HEK293 (cell line): ENCODE measurements around the gene ERBB4.
"Not testable (repeated sequence)": the region's sequence is repeated elsewhere in the genome, so short reads cannot be mapped to it uniquely, and the experiment has no call there.

ENCODE experiments used
- CTCF ChIA-PET: fragments of 350-600 bp; formaldehyde crosslinking; extraction: SDS; loops from one replicate; lab custom pipeline; 2021; ENCODE audit warnings: antibody characterized with exemption; lab: Yijun Ruan, JAX
- POLR2A ChIA-PET: fragments of 300-600 bp; formaldehyde crosslinking; extraction: SDS; loops from one replicate; lab custom pipeline; 2020; ENCODE audit warnings: antibody characterized with exemption, inconsistent platforms; lab: Yijun Ruan, JAX
- H3K27ac ChIP-seq: fragments of 200-500 bp; sonication (Bioruptor generic); 2 replicates; pipeline ENCODE4 v1.5.1; 2014; ENCODE audit warnings: low read depth, low read length, control low read depth, inconsistent platforms; ENCODE audit errors: extremely low read depth
- H3K36me3 ChIP-seq, 2 experiments: fragments of 200-500 bp in 1 of 2; sonication (Bioruptor generic) in 1 of 2; 1 replicate in 1 of 2; 2 replicates in 1 of 2; pipeline ENCODE4 v1.5.1; 2014 to 2017; ENCODE audit warnings: inconsistent platforms in 2 of 2, low read length in 2 of 2; ENCODE audit not compliant: control insufficient read depth in 2 of 2, insufficient read depth in 1 of 2
- H3K4me1 ChIP-seq: fragments of 200-500 bp; sonication (Bioruptor generic); 2 replicates; pipeline ENCODE4 v1.5.1; 2014; ENCODE audit warnings: mild to moderate bottlenecking, low read length, inconsistent platforms; ENCODE audit not compliant: control insufficient read depth, insufficient read depth
- H3K4me3 ChIP-seq: 2 replicates; pipeline ENCODE4 v1.5.1; 2011; ENCODE audit warnings: low read depth, mild to moderate bottlenecking, control low read depth, low read length, moderate library complexity
- H3K9me3 ChIP-seq: fragments of 200-500 bp; sonication (Bioruptor generic); 2 replicates; pipeline ENCODE4 v1.5.1; 2014; ENCODE audit warnings: low read depth, low read length, inconsistent platforms; ENCODE audit not compliant: control insufficient read depth, insufficient read depth
- BCL11B ChIP-seq: fragments of 450-650 bp; formaldehyde crosslinking; IDR thresholded peaks from 2 replicates; pipeline ENCODE4 v1.5.1; 2016; ENCODE audit warnings: low read depth, missing biosample characterization, missing genetic modification characterization
- REPIN1 ChIP-seq: fragments of 450-650 bp; formaldehyde crosslinking; IDR thresholded peaks from 2 replicates; pipeline ENCODE4 v1.5.1; 2017; ENCODE audit warnings: missing biosample characterization, missing genetic modification characterization, low read depth
- TCF7L2 ChIP-seq: IDR thresholded peaks from 2 replicates; pipeline ENCODE4 v1.6.1; 2011; ENCODE audit warnings: low read depth, mild to moderate bottlenecking, inconsistent platforms, low read length, moderate library complexity, borderline replicate concordance
- TRIM28 ChIP-seq: IDR thresholded peaks from 2 replicates; pipeline ENCODE4 v1.6.1; 2011; ENCODE audit warnings: low read length, control low read depth, borderline replicate concordance
- ZBTB21 ChIP-seq: fragments of 450-650 bp; formaldehyde crosslinking; IDR thresholded peaks from 2 replicates; pipeline ENCODE4 v1.5.1; 2017; ENCODE audit warnings: missing biosample characterization, missing genetic modification characterization
- ZFP37 ChIP-seq: fragments of 450-650 bp; formaldehyde crosslinking; IDR thresholded peaks from 2 replicates; pipeline ENCODE4 v1.5.1; 2016; ENCODE audit warnings: missing biosample characterization, missing genetic modification characterization
- ZNF146 ChIP-seq: fragments of 450-650 bp; formaldehyde crosslinking; IDR thresholded peaks from 2 replicates; pipeline ENCODE4 v1.5.1; 2016; ENCODE audit warnings: missing biosample characterization, missing genetic modification characterization
- ZNF155 ChIP-seq: fragments of 450-650 bp; formaldehyde crosslinking; IDR thresholded peaks from 2 replicates; pipeline ENCODE4 v1.5.1; 2016; ENCODE audit warnings: missing biosample characterization, missing genetic modification characterization
- ZNF211 ChIP-seq: fragments of 450-650 bp; formaldehyde crosslinking; IDR thresholded peaks from 2 replicates; pipeline ENCODE4 v1.5.1; 2016; ENCODE audit warnings: low read depth, missing biosample characterization, missing genetic modification characterization
- ZNF24 ChIP-seq: fragments of 450-650 bp; formaldehyde crosslinking; IDR thresholded peaks from 2 replicates; pipeline ENCODE4 v1.5.1; 2016; ENCODE audit warnings: missing biosample characterization, missing genetic modification characterization
- ZNF274 ChIP-seq, 2 experiments: fragments of 200-500 bp in 1 of 2; fragments of 450-650 bp in 1 of 2; sonication (Bioruptor generic) in 1 of 2; formaldehyde crosslinking in 1 of 2; IDR thresholded peaks; 2 replicates each; pipeline versions ENCODE4 v1.5.1 to v1.6.1; 2014 to 2016; ENCODE audit warnings: borderline replicate concordance in 1 of 2, inconsistent platforms in 1 of 2, low read length in 1 of 2, missing biosample characterization in 1 of 2, missing genetic modification characterization in 1 of 2
- ZNF311 ChIP-seq: fragments of 450-650 bp; formaldehyde crosslinking; IDR thresholded peaks from 2 replicates; pipeline ENCODE4 v1.5.1; 2017; ENCODE audit warnings: missing biosample characterization, missing genetic modification characterization, borderline replicate concordance
- ZNF350 ChIP-seq: fragments of 450-650 bp; formaldehyde crosslinking; IDR thresholded peaks from 2 replicates; pipeline ENCODE4 v1.5.0; 2017; ENCODE audit warnings: missing biosample characterization, mild to moderate bottlenecking, missing genetic modification characterization
- ZNF366 ChIP-seq: fragments of 450-650 bp; formaldehyde crosslinking; conservative IDR thresholded peaks from 2 replicates; pipeline ENCODE4 v1.5.1; 2016; ENCODE audit warnings: missing biosample characterization, missing genetic modification characterization
- ZNF391 ChIP-seq: fragments of 450-650 bp; formaldehyde crosslinking; IDR thresholded peaks from 2 replicates; pipeline ENCODE4 v1.5.1; 2016; ENCODE audit warnings: low read depth, missing biosample characterization, missing genetic modification characterization, borderline replicate concordance
- ZNF404 ChIP-seq: fragments of 450-650 bp; formaldehyde crosslinking; IDR thresholded peaks from 2 replicates; pipeline ENCODE4 v1.5.1; 2017; ENCODE audit warnings: missing biosample characterization, missing genetic modification characterization
- ZNF433 ChIP-seq: fragments of 450-650 bp; formaldehyde crosslinking; IDR thresholded peaks from 2 replicates; pipeline ENCODE4 v1.5.1; 2016; ENCODE audit warnings: missing biosample characterization, missing genetic modification characterization, low read depth
- ZNF585B ChIP-seq: fragments of 450-650 bp; formaldehyde crosslinking; IDR thresholded peaks from 2 replicates; pipeline ENCODE4 v1.5.1; 2016; ENCODE audit warnings: missing biosample characterization, missing genetic modification characterization
- ZNF776 ChIP-seq: fragments of 450-650 bp; formaldehyde crosslinking; IDR thresholded peaks from 2 replicates; pipeline ENCODE4 v1.5.0; 2017; ENCODE audit warnings: missing biosample characterization, missing genetic modification characterization, borderline replicate concordance
- ZNF837 ChIP-seq: fragments of 450-650 bp; formaldehyde crosslinking; IDR thresholded peaks from 2 replicates; pipeline ENCODE4 v1.5.1; 2016; ENCODE audit warnings: missing biosample characterization, missing genetic modification characterization
- TF ChIP-seq, protein P1 (sequence below): fragments of 450-650 bp; formaldehyde crosslinking; optimal IDR thresholded peaks from 2 replicates; pipeline ENCODE3; 2016; ENCODE audit warnings: missing biosample characterization, mild to moderate bottlenecking, missing genetic modification characterization
- TF ChIP-seq, protein P2 (sequence below): fragments of 450-650 bp; formaldehyde crosslinking; IDR thresholded peaks from 2 replicates; pipeline ENCODE4 v1.5.0; 2017; ENCODE audit warnings: missing biosample characterization, missing genetic modification characterization, borderline replicate concordance

The ERBB4 gene

DNA sequence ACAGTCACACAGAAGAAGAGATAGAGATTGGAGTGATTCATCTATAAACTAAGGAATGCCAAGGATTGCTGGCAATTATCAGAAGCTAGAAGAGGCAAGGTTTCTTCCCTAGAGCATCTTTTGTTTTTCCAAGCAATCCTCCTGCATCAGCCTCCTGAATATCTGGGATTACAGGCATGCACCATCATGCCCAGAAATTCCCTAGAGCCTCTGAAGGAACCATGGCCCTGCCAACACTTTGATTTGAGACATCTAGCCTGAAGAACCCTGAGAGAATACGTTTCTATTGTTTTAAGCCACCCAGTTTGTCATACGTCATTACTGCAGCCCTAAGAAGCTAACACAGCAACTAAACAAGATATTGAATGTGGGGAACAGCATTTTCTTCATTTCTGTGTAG, 525.0 kb downstream of the ERBB4 start:
- Histone ChIP-seq H3K9me3 (no peaks in the 10 kb centered on the region), H3K4me3 (no peak overlapping the region), H3K27ac (no peak overlapping the region), H3K4me1 (no peaks in the 10 kb centered on the region), H3K36me3 (no peaks in the 10 kb centered on the region)
- ChIA-PET CTCF (interaction anchor here (0.5 kb wide), 1 partner anchor 10 kb away, joined by 5 read pairs; no protein-coding TSS in a partner anchor), POLR2A (no interaction called here)
- no peak for TF ChIP-seq ZNF24 (tag by site-specific recombination)
- no peak for TF ChIP-seq ZNF350 (tag by site-specific recombination)
- TF ChIP-seq ZBTB21 (tag by site-specific recombination), result no peak
- no peak for TF ChIP-seq ZNF211 (tag by site-specific recombination)
- TF ChIP-seq ZNF776 (tag by site-specific recombination), result no peak
- TF ChIP-seq, protein P1, sequence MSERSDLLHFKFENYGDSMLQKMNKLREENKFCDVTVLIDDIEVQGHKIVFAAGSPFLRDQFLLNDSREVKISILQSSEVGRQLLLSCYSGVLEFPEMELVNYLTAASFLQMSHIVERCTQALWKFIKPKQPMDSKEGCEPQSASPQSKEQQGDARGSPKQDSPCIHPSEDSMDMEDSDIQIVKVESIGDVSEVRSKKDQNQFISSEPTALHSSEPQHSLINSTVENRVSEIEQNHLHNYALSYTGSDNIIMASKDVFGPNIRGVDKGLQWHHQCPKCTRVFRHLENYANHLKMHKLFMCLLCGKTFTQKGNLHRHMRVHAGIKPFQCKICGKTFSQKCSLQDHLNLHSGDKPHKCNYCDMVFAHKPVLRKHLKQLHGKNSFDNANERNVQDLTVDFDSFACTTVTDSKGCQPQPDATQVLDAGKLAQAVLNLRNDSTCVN (tag by site-specific recombination), result no peak
- no peak for TF ChIP-seq ZNF366 (tag by site-specific recombination)
- TF ChIP-seq, protein P2, sequence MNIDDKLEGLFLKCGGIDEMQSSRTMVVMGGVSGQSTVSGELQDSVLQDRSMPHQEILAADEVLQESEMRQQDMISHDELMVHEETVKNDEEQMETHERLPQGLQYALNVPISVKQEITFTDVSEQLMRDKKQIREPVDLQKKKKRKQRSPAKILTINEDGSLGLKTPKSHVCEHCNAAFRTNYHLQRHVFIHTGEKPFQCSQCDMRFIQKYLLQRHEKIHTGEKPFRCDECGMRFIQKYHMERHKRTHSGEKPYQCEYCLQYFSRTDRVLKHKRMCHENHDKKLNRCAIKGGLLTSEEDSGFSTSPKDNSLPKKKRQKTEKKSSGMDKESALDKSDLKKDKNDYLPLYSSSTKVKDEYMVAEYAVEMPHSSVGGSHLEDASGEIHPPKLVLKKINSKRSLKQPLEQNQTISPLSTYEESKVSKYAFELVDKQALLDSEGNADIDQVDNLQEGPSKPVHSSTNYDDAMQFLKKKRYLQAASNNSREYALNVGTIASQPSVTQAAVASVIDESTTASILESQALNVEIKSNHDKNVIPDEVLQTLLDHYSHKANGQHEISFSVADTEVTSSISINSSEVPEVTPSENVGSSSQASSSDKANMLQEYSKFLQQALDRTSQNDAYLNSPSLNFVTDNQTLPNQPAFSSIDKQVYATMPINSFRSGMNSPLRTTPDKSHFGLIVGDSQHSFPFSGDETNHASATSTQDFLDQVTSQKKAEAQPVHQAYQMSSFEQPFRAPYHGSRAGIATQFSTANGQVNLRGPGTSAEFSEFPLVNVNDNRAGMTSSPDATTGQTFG (tag by site-specific recombination), result no peak
- no peak for TF ChIP-seq ZNF155 (tag by site-specific recombination)
- TF ChIP-seq REPIN1 (tag by site-specific recombination), result no peak
- TF ChIP-seq ZNF391 (tag by site-specific recombination), result no peak
- TF ChIP-seq TCF7L2, result no peak
- TF ChIP-seq ZNF837 (tag by site-specific recombination), result no peak

DNA sequence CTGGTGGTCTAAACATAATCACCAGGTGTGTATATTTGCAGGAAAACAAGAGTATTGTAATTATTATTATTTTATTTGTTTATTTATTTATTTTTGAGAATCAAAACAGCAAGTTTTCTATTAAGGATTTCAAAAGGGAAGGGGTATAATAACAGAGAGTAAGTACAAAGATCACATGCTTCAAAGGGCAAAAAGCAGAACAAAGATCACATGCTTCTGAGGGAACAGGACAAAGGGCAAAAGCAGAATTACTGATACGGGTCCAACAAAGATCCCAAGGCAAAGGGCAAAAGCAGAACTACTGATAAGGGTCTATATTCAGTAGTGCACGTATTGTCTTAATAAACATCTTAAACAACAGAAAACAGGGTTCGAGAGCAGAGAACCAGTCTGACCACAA, 528.3 kb downstream of the ERBB4 start:
- POLR2A ChIA-PET, H3K36me3 ChIP-seq, H3K4me3 ChIP-seq, H3K9me3 ChIP-seq, H3K4me1 ChIP-seq, H3K27ac ChIP-seq: not testable (repeated sequence)
- CTCF ChIA-PET, result interaction anchor here (0.6 to 0.7 kb wide), 2 partner anchors 35 to 1143 kb away, joined by 3 read pairs; no protein-coding TSS in a partner anchor

DNA sequence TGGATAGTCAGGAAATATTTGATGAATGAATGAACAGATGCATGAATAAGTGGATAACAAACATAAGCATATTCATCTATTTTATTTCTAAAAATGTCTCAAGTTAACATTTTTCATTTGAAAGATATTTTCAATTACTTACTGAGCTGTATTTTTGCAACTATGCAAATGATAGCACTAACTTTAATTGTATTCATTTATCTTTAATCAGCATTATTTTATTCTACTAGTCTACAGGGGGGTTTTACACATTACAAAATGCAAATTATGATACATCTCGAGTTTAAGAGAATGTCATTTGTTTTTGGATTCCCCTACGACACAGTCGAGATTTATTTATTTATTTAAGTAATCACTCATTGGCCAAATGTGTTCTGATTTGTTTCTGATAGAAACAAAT, 530.6 kb downstream of the ERBB4 start:
- Histone ChIP-seq H3K4me3 (no peak overlapping the region), H3K27ac (no peak overlapping the region), H3K4me1 (no peaks in the 10 kb centered on the region), H3K9me3 (no peaks in the 10 kb centered on the region), H3K36me3 (no peaks in the 10 kb centered on the region)
- CTCF ChIA-PET, result no interaction called here
- POLR2A ChIA-PET, result no interaction called here
- no peak for TF ChIP-seq ZNF404 (tag by site-specific recombination)
- TF ChIP-seq ZNF274 (IDR thresholded peaks at IDR 0.05; ENCODE audit: low read length), result no peak
- no peak for TF ChIP-seq ZNF274 (tag by site-specific recombination; IDR thresholded peaks at IDR 0.05; ENCODE audit: borderline replicate concordance)
- no peak for TF ChIP-seq ZNF146 (tag by site-specific recombination)
- no peak for TF ChIP-seq TCF7L2
- no peak for TF ChIP-seq ZFP37 (tag by site-specific recombination)
- TF ChIP-seq TRIM28, result no peak
- no peak for TF ChIP-seq ZNF585B (tag by site-specific recombination)
- TF ChIP-seq ZNF433 (tag by site-specific recombination), result no peak
- no peak for TF ChIP-seq BCL11B (tag by site-specific recombination)
- TF ChIP-seq ZNF311 (tag by site-specific recombination), result no peak
